Activated naive CD4-positive, alpha-beta T cell (primary cell): ENCODE data around the gene FCRL2.
"Not testable (repeated sequence)": the region's sequence is repeated elsewhere in the genome, so short reads cannot be mapped to it uniquely, and the experiment has no call there.

ENCODE experiments used
- DNase-seq, 4 experiments: peaks; one replicate each; lab custom pipeline; 2025; lab: John Stamatoyannopoulos, UW

Gene FCRL2

GRCh38 chr1:157751283-157751682 is 25.6 kb downstream of the FCRL2 start:
- DNase-seq: no peak

GRCh38 chr1:157748262-157748817 is 28.6 kb downstream of the FCRL2 start:
- DNase-seq: no peak

GRCh38 chr1:157739229-157739901 is 37.6 kb downstream of the FCRL2 start:
- DNase-seq: no peak

DNA sequence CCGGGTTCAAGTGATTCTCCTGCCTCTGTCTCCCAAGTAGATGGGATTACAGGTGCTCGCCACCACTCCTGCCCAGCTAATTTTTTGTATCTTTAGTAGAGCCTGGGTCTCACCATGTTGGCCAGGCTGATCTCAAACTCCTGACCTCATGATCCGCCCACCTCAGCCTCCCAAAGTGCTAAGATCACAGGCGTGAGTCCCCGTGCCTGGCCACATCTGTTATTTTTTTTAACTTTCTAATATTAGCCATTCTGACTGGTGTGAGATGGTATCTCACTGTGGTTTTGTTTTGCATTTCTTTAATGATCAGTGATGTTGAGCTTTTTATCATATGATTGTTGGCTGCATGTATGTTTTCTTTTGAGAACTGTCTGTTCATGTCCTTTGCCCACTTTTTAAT is 40.9 kb downstream of the FCRL2 start:
- DNase-seq: not testable (repeated sequence)

DNA sequence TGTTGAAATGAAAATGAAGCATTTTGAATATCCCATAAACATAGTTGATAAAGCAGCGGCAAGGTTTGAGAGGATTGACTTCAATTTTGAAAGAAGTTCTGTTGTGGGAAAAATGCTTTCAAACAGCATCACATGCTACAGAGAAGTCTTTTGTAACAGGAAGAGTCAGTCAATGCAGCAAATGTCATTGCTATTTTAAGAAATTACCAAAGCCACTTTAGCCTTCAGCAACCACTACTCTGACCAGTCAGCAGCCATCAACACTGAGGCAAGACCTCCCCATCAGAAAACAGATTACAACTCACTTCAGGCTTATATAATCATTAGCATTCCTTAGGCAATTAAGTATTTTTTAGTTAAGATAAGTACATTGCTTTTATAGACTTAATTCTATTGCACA is 42.6 kb downstream of the FCRL2 start:
- no peak for DNase-seq

- DNase-seq: no peak
Measured at GRCh38 chr1:157732755-157733154, 44.2 kb downstream of the FCRL2 start.

DNA sequence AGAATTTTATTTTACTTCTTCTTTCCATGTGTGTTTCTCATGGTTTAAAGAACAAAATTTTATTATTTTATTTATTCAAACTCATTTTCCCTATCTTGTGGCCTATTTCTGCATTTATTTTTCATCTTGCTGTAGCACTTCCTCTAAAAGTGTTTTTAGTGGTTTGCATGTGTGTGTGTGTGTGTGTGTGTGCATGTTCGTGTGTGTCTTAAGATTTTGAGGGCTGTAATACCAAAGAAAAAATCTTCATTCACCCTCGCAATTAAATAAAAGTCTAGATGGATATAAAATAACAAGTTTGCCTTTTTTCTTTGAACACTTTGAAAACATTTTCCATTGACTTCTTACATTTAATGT is 51.7 kb downstream of the FCRL2 start:
- no peak for DNase-seq

- no peak for DNase-seq
Measured at GRCh38 chr1:157724537-157725220, 52.3 kb downstream of the FCRL2 start.

GRCh38 chr1:157723157-157723556 is 53.8 kb downstream of the FCRL2 start:
- no peak for DNase-seq

GRCh38 chr1:157721985-157722384 is 54.9 kb downstream of the FCRL2 start:
- no peak for DNase-seq

DNA sequence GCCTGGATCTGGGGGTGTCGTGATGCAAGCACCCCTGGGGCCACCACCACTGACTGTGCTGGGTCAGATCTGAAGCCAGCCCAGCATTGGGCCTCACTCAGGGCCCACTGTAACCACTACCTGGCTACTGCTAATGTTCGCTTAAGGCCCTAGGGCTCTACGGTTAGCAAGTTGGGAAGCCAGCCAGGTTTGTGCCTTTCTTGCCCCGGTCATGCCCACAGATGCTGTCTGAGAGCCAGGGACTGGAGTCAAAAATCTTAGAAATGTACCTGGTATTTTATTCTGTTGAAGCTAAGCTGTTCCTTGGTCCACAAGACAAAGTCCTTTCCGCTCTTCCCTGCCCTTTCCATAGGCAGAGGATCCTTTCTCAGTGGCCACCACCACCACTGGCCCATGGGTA is 61.2 kb downstream of the FCRL2 start:
- DNase-seq: no peak

- DNase-seq: no peak
Measured at GRCh38 chr1:157711802-157712201, 65.1 kb downstream of the FCRL2 start.

DNA sequence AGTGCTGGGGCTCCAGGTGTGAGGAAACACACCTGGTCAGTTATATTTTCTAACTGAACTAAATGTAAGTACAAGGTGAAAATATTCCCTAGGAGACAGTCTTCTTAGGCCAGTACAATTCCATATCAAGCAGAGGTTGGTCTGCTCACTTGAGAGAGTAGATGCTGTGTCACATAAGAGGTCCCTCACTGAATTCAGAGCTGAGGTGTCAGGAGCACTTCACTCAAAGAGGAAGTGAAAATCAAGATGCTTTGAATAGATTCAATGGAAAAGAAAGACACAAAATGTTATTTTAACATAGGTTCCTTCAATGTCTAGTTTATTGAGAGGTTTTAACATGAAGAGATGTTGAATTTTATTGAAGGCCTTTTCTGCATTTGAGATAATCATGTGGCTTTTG is 72.1 kb downstream of the FCRL2 start:
- DNase-seq: no peak

- DNase-seq: no peak
Measured at GRCh38 chr1:157703981-157704380, 73.0 kb downstream of the FCRL2 start.

- DNase-seq: no peak
Measured at GRCh38 chr1:157702308-157702825, 74.6 kb downstream of the FCRL2 start.

GRCh38 chr1:157700732-157701131 is 76.2 kb downstream of the FCRL2 start, which contains the start of gene FCRL3:
Gene FCRL3, minus strand, starts transcription at chr1:157700769. Its CDS starts 280 bp downstream, at chr1:157700489.
- DNase-seq: no peak

DNA sequence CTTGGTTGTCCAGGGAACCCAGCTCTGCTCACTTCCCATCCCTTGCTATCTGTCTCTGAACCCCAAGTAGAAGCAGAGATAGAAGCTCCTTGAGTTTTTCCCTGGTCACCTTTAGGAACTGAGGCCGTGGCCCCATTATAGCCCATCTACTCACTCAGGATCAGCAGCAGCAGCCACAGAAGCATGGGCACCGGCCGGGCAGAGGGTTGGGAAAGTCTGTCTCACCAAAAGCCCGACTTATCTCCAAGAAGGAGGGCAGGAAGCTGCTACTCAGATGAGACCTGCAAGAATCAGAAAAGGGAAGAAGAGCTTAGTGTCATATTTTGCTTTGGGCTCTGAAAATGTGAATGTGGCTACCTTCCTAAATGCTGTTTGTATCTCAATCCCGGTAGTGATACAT is 76.6 kb downstream of the FCRL2 start:
- DNase-seq: no peak

DNA sequence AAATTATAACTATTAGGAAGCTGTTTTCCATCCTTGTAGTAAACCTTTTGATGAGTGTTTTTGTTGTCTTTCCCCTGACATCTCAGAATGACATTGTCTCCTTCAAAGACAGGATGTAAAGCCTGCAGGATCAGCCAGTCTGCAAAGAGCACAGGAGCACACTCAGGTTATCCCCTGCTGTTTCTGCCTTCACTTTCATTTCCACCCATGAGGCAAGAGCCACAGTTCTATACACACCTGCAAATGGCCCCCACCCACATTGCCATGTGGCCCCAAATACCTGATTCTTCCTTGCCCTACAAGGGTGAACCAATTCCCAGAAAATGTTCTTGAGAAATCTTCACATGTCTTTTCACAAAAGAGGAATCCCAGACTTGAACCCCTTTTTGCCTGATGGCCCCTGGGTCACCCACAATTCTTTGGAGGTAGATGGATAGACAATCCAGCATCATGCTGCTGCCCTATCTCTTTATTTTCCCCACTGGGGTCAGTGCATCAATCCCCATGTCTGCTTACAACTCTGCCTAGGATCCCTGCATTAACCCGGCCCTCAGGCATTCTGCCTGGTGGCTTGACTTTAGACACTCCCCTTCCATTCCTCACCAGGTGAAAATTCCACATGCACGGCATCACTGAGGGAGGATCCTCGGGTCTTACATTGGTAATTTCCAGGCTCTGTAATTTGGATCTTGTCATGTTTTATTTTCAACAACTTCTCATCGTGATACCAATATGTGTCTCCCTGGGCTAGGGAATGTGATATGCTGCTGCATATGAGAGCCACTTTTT is 79.0 kb downstream of the FCRL2 start:
- no peak for DNase-seq

- no peak for DNase-seq
Measured at GRCh38 chr1:157696966-157697628, 79.8 kb downstream of the FCRL2 start.
